CD4-positive, alpha-beta T cell treated with Interleukin-17A for 4 hours (primary cell): ENCODE measurements around the gene PPP5C.
"Not testable (repeated sequence)": the region's sequence is repeated elsewhere in the genome, so short reads cannot be mapped to it uniquely, and the experiment has no call there.

Source experiments
- DNase-seq: peaks from one replicate; pipeline ENCODE4 v3.0.0-alpha.2; 2020; ENCODE audit warnings: mixed read lengths

PPP5C gene

GRCh38 chr19:46346821-46347571 is at the start of gene PPP5C:
Gene PPP5C, plus strand, starts transcription at chr19:46347087. Its CDS starts 10 bp downstream, at chr19:46347097.
- peak; percentile 87 for DNase-seq

GRCh38 chr19:46297700-46298478 is 49.0 kb upstream of the PPP5C start:
- no peak for DNase-seq

GRCh38 chr19:46298479-46299003 is 48.3 kb upstream of the PPP5C start:
- DNase-seq: no peak

- no peak for DNase-seq
These were observed 47.8 kb upstream of the PPP5C start for GRCh38 chr19:46299004-46299509.

- no peak for DNase-seq
These were observed 47.2 kb upstream of the PPP5C start for GRCh38 chr19:46299695-46300094.

GRCh38 chr19:46303322-46303690 is 43.6 kb upstream of the PPP5C start:
- no peak for DNase-seq

GRCh38 chr19:46303691-46304397 is 43.0 kb upstream of the PPP5C start:
- no peak for DNase-seq

- DNase-seq: no peak
These were observed 40.4 kb upstream of the PPP5C start for GRCh38 chr19:46306501-46306900.

GRCh38 chr19:46308510-46308909 is 38.4 kb upstream of the PPP5C start:
- DNase-seq: no peak

GRCh38 chr19:46309056-46309455 is 37.8 kb upstream of the PPP5C start:
- no peak for DNase-seq

- no peak for DNase-seq
These were observed 35.4 kb upstream of the PPP5C start for GRCh38 chr19:46311444-46311843.

- DNase-seq: not testable (repeated sequence)
These were observed 33.1 kb upstream of the PPP5C start for GRCh38 chr19:46313540-46314469.

GRCh38 chr19:46317339-46317738 is 29.5 kb upstream of the PPP5C start:
- no peak for DNase-seq

- DNase-seq: no peak
These were observed 27.3 kb upstream of the PPP5C start for GRCh38 chr19:46319613-46320012.

- DNase-seq: no peak
These were observed 26.3 kb upstream of the PPP5C start for GRCh38 chr19:46320559-46320958.

GRCh38 chr19:46321653-46322052 is 25.2 kb upstream of the PPP5C start:
- DNase-seq: no peak

- not testable (repeated sequence) for DNase-seq
These were observed 23.7 kb upstream of the PPP5C start for GRCh38 chr19:46323227-46323626.

- DNase-seq: no peak
These were observed 22.6 kb upstream of the PPP5C start for GRCh38 chr19:46324277-46324676.

- no peak for DNase-seq
These were observed 20.3 kb upstream of the PPP5C start for GRCh38 chr19:46326608-46327007.

- DNase-seq: no peak
These were observed 18.8 kb upstream of the PPP5C start for GRCh38 chr19:46328079-46328478.

- no peak for DNase-seq
These were observed 16.5 kb upstream of the PPP5C start for GRCh38 chr19:46330319-46330918.

- no peak for DNase-seq
These were observed 9.4 kb upstream of the PPP5C start for GRCh38 chr19:46337487-46337886.
